ENCODE measurements around the gene DDC. TPM values are rescaled to one million over a fixed set of nuclear protein-coding genes. Genes with fewer than 3 reads are reported as not detected.
"Not testable (repeated sequence)": the region's sequence is repeated elsewhere in the genome, so short reads cannot be mapped to it uniquely, and the experiment has no call there.

The DDC gene
- polyA plus RNA-seq, 1 donor: not detected

- no peak for DNase-seq (ENCODE audit: low read depth)
Observed at GRCh38 chr7:50589364-50589763, 24.2 kb upstream of the DDC start.

DNA sequence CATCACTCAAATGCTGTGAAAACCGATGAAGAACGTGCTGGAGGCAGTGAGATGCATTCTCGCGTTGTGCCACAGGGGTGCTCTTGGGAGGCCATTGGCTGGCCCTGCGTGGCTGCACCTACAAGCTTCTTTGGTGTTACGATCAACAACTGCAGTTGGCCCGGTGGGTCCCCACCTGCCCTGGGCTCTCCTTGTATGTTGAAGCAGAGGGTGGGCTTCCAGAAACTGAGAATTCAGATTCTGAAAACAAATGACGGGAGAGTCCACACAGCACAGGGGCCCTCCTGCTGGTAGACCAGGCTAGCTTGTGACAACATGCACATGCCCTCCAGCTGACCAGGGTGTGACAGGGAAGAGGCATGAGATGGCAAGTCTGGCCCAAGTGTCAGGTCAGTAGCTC is 23.7 kb upstream of the DDC start:
- no peak for DNase-seq (ENCODE audit: low read depth)

DNA sequence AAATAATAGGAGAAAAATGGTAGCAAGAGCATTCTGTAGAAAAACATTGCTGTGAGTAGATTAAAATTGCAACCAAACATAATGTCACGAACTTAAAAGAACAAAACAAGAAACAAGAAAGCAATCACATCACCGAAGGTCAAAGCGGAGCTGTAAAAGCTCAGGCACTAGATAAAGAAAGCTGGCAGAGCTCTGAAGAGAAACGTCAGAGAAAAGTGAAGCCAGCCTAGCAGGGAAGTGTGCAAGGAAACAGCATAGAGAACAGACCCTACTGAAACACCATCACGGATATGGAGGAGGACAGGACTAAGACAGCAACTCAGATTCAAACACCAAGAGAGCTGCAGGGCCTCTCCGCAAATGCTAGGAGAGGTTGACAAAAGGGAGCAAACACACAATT is 22.5 kb upstream of the DDC start:
- no peak for DNase-seq (ENCODE audit: low read depth)

- DNase-seq (ENCODE audit: low read depth): no peak
Observed at GRCh38 chr7:50584793-50585408, 19.7 kb upstream of the DDC start.

- DNase-seq (ENCODE audit: low read depth): no peak
Observed at GRCh38 chr7:50584386-50584785, 19.2 kb upstream of the DDC start.

GRCh38 chr7:50583295-50583694 is 18.1 kb upstream of the DDC start:
- not testable (repeated sequence) for DNase-seq (ENCODE audit: low read depth)

DNA sequence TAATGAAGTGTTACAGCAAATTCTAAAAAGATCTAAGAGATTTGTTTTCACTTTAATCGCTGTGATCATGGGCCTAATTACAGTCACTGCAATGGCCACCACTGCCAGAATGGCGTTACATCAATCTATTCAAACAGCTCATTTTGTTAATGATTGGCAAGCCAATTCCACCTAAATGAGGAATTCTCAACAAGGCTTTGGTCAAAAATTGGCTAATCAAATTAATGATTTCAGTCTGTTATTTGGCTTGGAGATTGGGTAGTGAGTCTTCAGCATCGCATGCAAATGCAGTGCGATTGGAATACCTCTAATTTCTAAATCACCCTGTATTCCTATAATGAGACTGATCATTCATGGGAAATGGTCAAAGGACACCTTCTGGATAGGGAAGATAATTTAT is 17.1 kb upstream of the DDC start:
- DNase-seq (ENCODE audit: low read depth): not testable (repeated sequence)

- not testable (repeated sequence) for DNase-seq (ENCODE audit: low read depth)
Observed at GRCh38 chr7:50580666-50581065, 15.5 kb upstream of the DDC start.

DNA sequence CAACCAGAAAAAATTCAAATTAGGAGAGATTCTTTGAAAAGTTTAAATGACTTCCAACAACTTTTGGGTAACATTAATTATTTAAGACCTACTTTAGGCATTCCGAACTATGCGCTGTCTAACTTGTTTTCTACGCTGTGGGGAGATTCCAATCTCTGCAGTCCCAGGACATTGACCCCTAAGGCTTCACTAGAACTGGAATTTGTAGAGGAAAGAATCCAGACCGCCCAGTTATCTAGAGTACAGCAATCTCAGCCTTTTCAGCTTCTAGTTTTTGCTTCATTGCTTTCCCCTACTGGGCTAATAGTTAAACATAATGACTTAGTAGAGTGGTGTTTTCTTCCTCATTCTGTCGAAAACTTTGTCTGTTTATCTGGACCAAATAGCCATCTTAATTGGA is 14.9 kb upstream of the DDC start:
- no peak for DNase-seq (ENCODE audit: low read depth)

DNA sequence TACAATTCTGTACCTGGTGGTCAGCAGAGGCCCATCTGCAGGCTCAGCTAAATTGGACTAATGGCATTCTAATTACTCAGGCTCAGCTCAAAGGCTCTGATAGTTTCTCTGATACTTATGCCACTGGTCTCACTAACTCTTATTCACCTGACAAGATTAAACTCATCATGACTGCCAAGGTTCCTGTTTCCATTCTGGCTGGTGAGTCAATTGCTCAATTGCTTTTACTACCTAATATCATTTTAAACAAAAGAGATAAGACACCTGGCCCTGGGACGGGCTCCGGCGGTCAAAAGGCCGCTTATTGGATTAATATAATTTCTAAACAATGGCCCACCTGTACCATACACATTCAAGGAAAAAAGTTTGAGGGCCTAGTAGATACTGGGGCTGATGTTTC is 12.9 kb upstream of the DDC start:
- not testable (repeated sequence) for DNase-seq (ENCODE audit: low read depth)

- DNase-seq (ENCODE audit: low read depth): no peak
Observed at GRCh38 chr7:50577569-50577968, 12.4 kb upstream of the DDC start.

DNA sequence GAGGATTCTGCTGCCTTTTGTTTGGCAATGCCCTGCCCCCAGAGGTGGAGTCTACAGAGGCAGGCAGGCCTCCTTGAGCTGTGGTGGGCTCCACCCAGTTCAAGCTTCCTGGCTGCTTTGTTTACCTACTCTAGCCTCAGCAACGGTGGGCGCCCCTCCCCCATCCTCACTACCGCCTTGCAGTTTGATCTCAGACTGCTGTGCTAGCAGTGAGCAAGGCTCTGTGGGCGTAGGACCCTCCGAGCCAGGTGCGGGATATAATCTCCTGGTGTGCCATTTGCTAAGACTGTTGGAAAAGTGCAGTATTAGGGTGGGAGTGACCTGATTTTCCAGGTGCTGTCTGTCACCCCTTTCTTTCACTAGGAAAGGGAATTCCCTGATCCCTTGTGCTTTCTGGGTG is 11.2 kb upstream of the DDC start:
- not testable (repeated sequence) for DNase-seq (ENCODE audit: low read depth)

DNA sequence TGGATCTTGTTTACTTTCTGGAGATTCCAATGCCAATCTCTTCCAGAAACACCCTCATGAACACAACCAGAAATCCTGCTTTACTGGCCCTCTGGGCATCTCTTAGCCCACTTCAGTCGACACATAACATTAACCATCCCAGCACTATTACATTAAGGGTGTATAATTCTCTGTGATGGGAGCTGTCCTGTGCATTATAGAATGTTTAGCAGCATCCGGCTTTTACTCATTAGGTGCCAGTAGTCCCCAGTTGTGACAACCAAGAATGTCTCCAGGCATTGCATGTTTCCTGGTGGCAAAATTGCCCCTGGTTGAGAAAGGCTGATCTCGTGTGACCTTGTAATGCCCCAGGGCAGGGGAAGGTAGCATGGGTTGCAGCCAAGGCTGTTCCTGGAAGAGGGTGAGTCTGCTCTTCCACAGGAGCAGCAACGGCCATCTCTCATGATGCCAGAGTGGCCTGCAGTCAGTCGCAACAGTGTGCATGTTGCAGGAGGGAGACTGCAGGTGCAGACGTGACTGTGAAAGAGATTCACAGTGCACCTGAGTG is 2.6 kb upstream of the DDC start:
- DNase-seq (ENCODE audit: low read depth): no peak

- no peak for DNase-seq (ENCODE audit: low read depth)
Observed at GRCh38 chr7:50565977-50566376, 772 bp upstream of the DDC start.

- DNase-seq (ENCODE audit: low read depth): no peak
Observed at GRCh38 chr7:50565559-50565916, 333 bp upstream of the DDC start.

DNA sequence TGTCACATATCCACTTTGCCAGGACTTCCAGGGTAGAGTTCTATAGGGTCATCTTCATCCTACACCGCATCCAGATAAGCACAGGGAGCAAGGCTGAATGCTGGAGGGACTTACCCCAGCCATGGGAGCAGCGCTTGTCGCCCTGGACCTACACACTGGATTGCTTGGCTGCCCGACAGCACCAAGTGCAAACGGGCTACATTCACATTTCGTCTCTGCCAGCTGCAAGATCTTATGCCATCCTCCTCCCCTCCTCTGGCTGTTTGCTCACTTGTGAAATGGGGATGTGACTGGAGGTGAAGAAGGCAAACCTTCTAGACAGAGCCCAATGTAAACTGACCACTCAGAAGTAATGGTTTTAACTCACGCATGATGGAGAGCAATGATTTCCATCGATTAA is 1.0 kb downstream of the DDC start:
- no peak for DNase-seq (ENCODE audit: low read depth)

DNA sequence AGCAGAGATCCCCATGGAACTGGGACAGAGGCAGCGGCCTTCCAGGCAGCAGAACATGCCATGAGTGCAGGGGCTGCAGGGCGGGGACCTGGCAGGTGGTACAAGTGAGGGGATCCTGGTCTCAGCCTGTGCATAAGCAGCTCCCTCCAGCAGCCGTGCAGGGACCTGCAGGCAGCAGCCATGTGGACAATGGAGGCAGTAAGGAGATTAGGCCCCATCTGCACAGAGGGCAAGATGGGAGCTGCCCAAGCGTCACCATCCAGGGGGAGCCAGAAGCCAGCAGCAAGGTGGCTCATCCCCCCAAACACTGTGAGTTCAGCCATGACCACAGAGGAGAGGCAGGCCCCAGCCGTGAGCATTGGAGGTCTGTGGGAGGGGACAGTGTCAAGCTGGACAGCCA is 3.1 kb downstream of the DDC start:
- DNase-seq (ENCODE audit: low read depth): no peak

GRCh38 chr7:50560865-50561351 is 4.3 kb downstream of the DDC start:
- no peak for DNase-seq (ENCODE audit: low read depth)

DNA sequence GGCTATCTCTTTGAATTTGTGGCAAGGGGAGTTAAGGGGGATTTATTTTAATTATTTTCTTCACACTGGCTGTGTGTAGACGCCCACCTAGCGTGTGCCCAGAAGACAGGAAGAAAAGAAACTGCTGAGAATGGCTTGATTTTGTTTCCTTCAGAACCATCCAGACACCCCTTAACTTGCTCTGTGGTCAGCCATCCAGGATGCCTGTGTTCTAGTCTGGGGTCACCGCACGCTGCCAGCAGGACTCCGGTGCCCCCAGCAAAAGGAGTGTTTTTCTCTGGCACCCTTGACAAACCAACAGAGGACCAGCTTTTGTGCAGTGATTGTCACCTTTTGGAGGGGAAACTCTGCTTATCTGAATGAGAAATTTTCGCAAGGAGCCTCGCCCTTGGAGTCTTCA is 5.3 kb downstream of the DDC start:
- DNase-seq (ENCODE audit: low read depth): no peak

DNA sequence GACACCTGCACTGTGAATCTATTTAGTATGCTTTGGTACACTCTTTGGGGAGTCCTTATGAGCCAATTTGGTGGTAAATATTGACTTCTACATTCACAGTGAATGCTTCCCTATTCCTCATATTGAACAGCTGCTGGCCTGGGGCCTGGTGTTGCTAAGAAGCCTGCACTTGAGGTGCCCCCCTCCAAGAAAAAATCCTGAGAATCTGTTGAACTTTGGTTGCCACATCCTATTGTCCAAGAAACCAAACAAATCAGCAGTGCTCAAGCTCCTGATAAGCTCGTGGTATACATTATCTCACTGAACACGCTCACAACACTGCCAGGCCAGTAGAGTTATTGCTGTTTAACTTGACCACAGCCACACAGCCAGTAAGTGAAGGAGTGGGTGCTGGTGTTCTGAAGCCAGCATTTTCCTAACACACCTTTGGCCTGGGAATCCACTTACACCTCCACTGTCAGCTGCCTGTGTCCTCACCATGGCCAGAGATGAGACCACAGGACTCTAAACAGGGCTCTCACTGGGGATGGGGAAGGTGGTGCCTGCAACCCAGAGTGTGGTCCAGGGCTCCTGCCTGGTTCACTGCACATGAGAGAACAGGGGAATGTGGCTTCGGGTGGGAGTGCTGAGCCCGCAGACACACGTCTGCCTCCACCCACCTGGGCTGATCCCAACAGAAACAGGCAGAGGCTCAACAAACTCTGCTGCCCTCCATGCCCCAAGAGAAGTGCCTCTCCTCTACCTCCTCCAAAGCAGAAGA is 6.7 kb downstream of the DDC start:
- DNase-seq (ENCODE audit: low read depth): no peak

GRCh38 chr7:50557099-50557498 is 8.1 kb downstream of the DDC start:
- no peak for DNase-seq (ENCODE audit: low read depth)

DNA sequence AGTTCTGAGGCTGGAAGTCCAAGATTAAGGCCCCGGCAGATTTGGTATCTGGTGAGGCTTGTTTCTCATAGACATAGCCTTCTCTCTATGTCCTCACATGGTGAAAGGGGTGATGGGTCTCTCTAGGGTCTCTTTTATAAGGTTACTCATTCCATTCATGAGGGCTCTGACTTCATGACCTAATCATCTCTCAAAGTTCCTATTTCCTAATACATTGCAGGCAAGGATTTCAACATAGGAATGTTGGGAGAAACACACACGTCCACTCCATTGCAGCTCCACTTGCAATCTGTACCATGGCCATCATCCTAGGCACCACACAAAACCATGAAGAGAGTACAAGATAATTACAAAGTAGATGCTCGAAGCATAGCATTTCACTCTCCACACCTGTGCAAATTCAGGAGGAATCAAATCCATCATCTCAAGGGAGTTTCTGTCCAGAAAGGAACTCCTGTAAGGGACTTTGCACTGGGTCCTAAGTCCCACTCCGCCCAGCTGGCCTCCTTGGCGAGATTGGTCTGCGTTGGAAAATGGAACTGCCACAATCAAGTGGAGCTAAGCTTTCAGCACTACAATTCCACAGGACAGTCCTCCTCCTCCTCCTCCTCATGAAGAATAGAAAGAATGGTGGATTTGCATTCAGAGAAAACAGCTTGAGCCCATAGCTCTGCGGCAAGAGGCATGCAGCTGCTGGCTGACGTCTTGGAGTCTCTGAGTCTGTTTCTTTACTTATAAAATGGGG is 8.8 kb downstream of the DDC start:
- no peak for DNase-seq (ENCODE audit: low read depth)
